CD14-positive monocyte (primary cell): Measurements from ENCODE around the gene TNNT2. TPM values are rescaled to one million over a fixed set of nuclear protein-coding genes. Genes with fewer than 3 reads are reported as not detected.

ENCODE experiments used
- DNase-seq, 3 donors: peaks; one replicate each; pipeline ENCODE4 v3.0.0-alpha.2; 2011 to 2022
- H2AFZ ChIP-seq: 2 replicates; pipeline ENCODE4 v1.6.0; 2012; ENCODE audit warnings: mild to moderate bottlenecking, low read depth, low read length, inconsistent platforms; ENCODE audit not compliant: insufficient read depth, poor library complexity, severe bottlenecking
- H3K27ac ChIP-seq, 2 donors: 1 replicate in 1 of 2; 2 replicates in 1 of 2; pipeline ENCODE4 v1.5.1; 2012 to 2013; ENCODE audit warnings: low read length in 2 of 2, control low read depth in 1 of 2, inconsistent platforms in 1 of 2, low read depth in 1 of 2, mild to moderate bottlenecking in 1 of 2
- H3K27me3 ChIP-seq, 2 donors: one replicate each; pipeline versions ENCODE4 v1.6.0 to v1.6.1; 2011 to 2013; ENCODE audit warnings: low read length in 2 of 2; ENCODE audit not compliant: control insufficient read depth in 2 of 2, insufficient read depth in 2 of 2
- H3K36me3 ChIP-seq, 2 donors: replicated peaks in 1 of 2; 1 replicate in 1 of 2; 2 replicates in 1 of 2; pipeline versions ENCODE4 v1.5.1 to v1.6.1; 2012 to 2013; ENCODE audit warnings: low read length in 2 of 2, control low read depth in 1 of 2, inconsistent platforms in 1 of 2, mild to moderate bottlenecking in 1 of 2; ENCODE audit not compliant: insufficient read depth in 2 of 2, control insufficient read depth in 1 of 2
- H3K4me1 ChIP-seq, 2 donors: 1 replicate in 1 of 2; 2 replicates in 1 of 2; pipeline versions ENCODE4 v1.5.1 to v1.6.1; 2012 to 2013; ENCODE audit warnings: low read length in 2 of 2, control low read depth in 1 of 2, inconsistent platforms in 1 of 2, mild to moderate bottlenecking in 1 of 2, moderate library complexity in 1 of 2; ENCODE audit not compliant: insufficient read depth in 2 of 2, control insufficient read depth in 1 of 2
- H3K4me2 ChIP-seq: replicated peaks from 2 replicates; pipeline ENCODE3; 2012; ENCODE audit warnings: low read length, moderate library complexity, mild to moderate bottlenecking; ENCODE audit not compliant: poor library complexity, severe bottlenecking; ENCODE audit errors: extremely low read depth
- H3K4me3 ChIP-seq, 3 experiments: fragments of 200-600 bp in 1 of 3; sonication (generic) in 1 of 3; replicated peaks in 1 of 3; 1 replicate in 2 of 3; 2 replicates in 1 of 3; pipeline ENCODE4 v1.5.1; 2011 to 2013; ENCODE audit warnings: low read length in 3 of 3, mild to moderate bottlenecking in 3 of 3, control low read depth in 2 of 3, low read depth in 2 of 3, inconsistent platforms in 1 of 3, moderate library complexity in 1 of 3
- H3K79me2 ChIP-seq: 2 replicates; pipeline ENCODE4 v1.6.0; 2012; ENCODE audit warnings: mild to moderate bottlenecking, control low read depth, inconsistent platforms, low read length, moderate library complexity; ENCODE audit not compliant: insufficient read depth
- H3K9ac ChIP-seq: 2 replicates; pipeline ENCODE4 v1.6.0; 2017; ENCODE audit warnings: low read length, mild to moderate bottlenecking; ENCODE audit not compliant: insufficient read depth, poor library complexity, severe bottlenecking
- H3K9me3 ChIP-seq, 2 donors: replicated peaks in 1 of 2; 1 replicate in 1 of 2; 2 replicates in 1 of 2; pipeline versions ENCODE4 v1.5.1 to v1.6.1; 2012 to 2013; ENCODE audit warnings: low read length in 2 of 2, control low read depth in 1 of 2; ENCODE audit not compliant: control insufficient read depth in 1 of 2, insufficient read depth in 1 of 2
- H4K20me1 ChIP-seq: 2 replicates; pipeline ENCODE4 v1.6.0; 2012; ENCODE audit warnings: mild to moderate bottlenecking, low read length, control low read depth, moderate library complexity; ENCODE audit not compliant: insufficient read depth
- H3K27ac Mint-ChIP-seq, 7 donors: one replicate each; pipeline ENCODE4 v1.8.0; 2020; ENCODE audit warnings: mild to moderate bottlenecking in 7 of 7, mixed read lengths in 7 of 7, moderate library complexity in 6 of 7, inconsistent platforms in 2 of 7
- H3K27me3 Mint-ChIP-seq, 3 donors: one replicate each; pipeline ENCODE4 v1.8.0; 2021 to 2022; ENCODE audit warnings: low read depth in 3 of 3, mild to moderate bottlenecking in 3 of 3, mixed read lengths in 3 of 3, moderate library complexity in 3 of 3, inconsistent platforms in 1 of 3
- H3K36me3 Mint-ChIP-seq, 2 donors: one replicate each; pipeline ENCODE4 v1.8.0; 2020; ENCODE audit warnings: mixed read lengths in 2 of 2, inconsistent platforms in 1 of 2, mild to moderate bottlenecking in 1 of 2
- H3K4me1 Mint-ChIP-seq: one replicate; pipeline ENCODE4 v1.8.0; 2020; ENCODE audit warnings: mild to moderate bottlenecking, mixed read lengths
- H3K4me3 Mint-ChIP-seq, 2 donors: one replicate each; pipeline ENCODE4 v1.8.0; 2020; ENCODE audit warnings: mild to moderate bottlenecking in 2 of 2, mixed read lengths in 2 of 2, moderate library complexity in 1 of 2
- H3K9me3 Mint-ChIP-seq, 7 donors: one replicate each; pipeline ENCODE4 v1.8.0; 2020 to 2022; ENCODE audit warnings: mixed read lengths in 7 of 7, mild to moderate bottlenecking in 6 of 7, moderate library complexity in 6 of 7, inconsistent platforms in 2 of 7
- WGBS: methylation state at CpG from one replicate; pipeline ENCODE4 v1.1.5; 2013; ENCODE audit warnings: missing lambda C conversion rate; ENCODE audit not compliant: insufficient coverage; 5-methylcytosine and 5-hydroxymethylcytosine counted together
- intact Hi-C, 2 donors: fragments of 100-400 bp; cut with micrococcal nuclease; formaldehyde crosslinking; loops; one replicate each; pipeline versions ENCODE4 v1.15.0 to v1.15.1; 2023
- polyA plus RNA-seq, 3 donors: library from polyadenylated mRNA; depleted of rRNA in 1 of 3; unstranded in 2 of 3; stranded (reverse) in 1 of 3; fragments of 300-500 nt in 2 of 3; fragments of >200 nt in 1 of 3; fragmentation: Illumina TruSeq in 2 of 3; gene quantifications; 1 replicate in 2 of 3; 2 replicates in 1 of 3; pipeline ENCODE4 v1.2.3, GENCODE V29; 2012 to 2021
- TF ChIP-seq, protein P1 (sequence below): fragments of 200-600 bp; IDR thresholded peaks from one replicate; pipeline ENCODE4 v1.8.0; 2022; ENCODE audit warnings: antibody characterized with exemption, mild to moderate bottlenecking

TNNT2 gene
- polyA plus RNA-seq, 3 donors, result not detected

- H3K4me1 Mint-ChIP-seq, result no peaks in the 10 kb centered on the region
- intact Hi-C loops, result no loop called here
- no peaks in the 10 kb centered on the region for H4K20me1 ChIP-seq
- no peak overlapping the region for H3K27ac Mint-ChIP-seq
- no peaks in the 10 kb centered on the region for H3K36me3 Mint-ChIP-seq
- TF ChIP-seq, protein P1, sequence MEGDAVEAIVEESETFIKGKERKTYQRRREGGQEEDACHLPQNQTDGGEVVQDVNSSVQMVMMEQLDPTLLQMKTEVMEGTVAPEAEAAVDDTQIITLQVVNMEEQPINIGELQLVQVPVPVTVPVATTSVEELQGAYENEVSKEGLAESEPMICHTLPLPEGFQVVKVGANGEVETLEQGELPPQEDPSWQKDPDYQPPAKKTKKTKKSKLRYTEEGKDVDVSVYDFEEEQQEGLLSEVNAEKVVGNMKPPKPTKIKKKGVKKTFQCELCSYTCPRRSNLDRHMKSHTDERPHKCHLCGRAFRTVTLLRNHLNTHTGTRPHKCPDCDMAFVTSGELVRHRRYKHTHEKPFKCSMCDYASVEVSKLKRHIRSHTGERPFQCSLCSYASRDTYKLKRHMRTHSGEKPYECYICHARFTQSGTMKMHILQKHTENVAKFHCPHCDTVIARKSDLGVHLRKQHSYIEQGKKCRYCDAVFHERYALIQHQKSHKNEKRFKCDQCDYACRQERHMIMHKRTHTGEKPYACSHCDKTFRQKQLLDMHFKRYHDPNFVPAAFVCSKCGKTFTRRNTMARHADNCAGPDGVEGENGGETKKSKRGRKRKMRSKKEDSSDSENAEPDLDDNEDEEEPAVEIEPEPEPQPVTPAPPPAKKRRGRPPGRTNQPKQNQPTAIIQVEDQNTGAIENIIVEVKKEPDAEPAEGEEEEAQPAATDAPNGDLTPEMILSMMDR, result no peak
- no peak overlapping the region for H3K9ac ChIP-seq
- no peak overlapping the region for H3K4me3 ChIP-seq
- no peaks in the 10 kb centered on the region for H3K36me3 ChIP-seq
- no peak overlapping the region for H3K27ac ChIP-seq
- H2AFZ ChIP-seq, result no peak overlapping the region
- H3K4me3 Mint-ChIP-seq, result no peak overlapping the region
- DNase-seq, result no peak
- H3K4me1 ChIP-seq, result no peaks in the 10 kb centered on the region
- no peaks in the 10 kb centered on the region for H3K27me3 ChIP-seq
- peaks cover 7 to 13% (median 9%) of the 10 kb centered on the region in 3 donors for H3K27me3 Mint-ChIP-seq
- 96% methylated on average over 2 of the region's 2 CpGs for WGBS
- no peak overlapping the region for H3K4me2 ChIP-seq
- no peaks in the 10 kb centered on the region for H3K79me2 ChIP-seq
- H3K9me3 ChIP-seq, result no peaks in the 10 kb centered on the region
- no peaks in the 10 kb centered on the region for H3K9me3 Mint-ChIP-seq
Observed at GRCh38 chr1:201330541-201330940, 46.9 kb downstream of the TNNT2 start.

DNA sequence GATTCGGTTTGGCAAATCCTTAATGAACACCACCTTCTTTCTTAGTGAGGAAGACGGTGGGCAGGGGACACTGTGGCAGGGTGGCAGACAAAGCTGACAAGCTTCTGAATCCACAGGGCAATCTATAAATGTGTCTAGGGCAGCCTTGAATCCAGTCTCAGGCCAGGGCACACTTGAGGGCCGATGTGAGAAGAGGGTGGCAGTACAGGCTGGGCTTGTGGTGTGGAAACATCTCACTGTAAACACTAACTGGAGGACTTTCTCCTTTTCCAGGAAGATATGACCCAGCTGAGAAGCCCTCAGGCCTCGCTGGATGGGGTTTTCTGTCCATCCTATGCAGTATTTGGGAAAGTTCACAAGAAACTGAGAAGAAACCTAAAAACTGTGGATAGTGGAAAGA lies 47.7 kb downstream of the TNNT2 start:
- H3K27ac ChIP-seq, result no peak overlapping the region
- H3K36me3 ChIP-seq, result no peaks in the 10 kb centered on the region
- no peak overlapping the region for H3K9ac ChIP-seq
- no peaks in the 10 kb centered on the region for H3K27me3 ChIP-seq
- Mint-ChIP-seq H3K36me3 (no peaks in the 10 kb centered on the region), H3K27me3 (peaks cover 7 to 13% (median 9%) of the 10 kb centered on the region in 3 donors), H3K27ac (no peak overlapping the region), H3K4me3 (no peak overlapping the region), H3K4me1 (no peaks in the 10 kb centered on the region), H3K9me3 (no peaks in the 10 kb centered on the region)
- DNase-seq, result no peak
- no peak overlapping the region for H2AFZ ChIP-seq
- no peak overlapping the region for H3K4me3 ChIP-seq
- no peaks in the 10 kb centered on the region for H4K20me1 ChIP-seq
- no peaks in the 10 kb centered on the region for H3K79me2 ChIP-seq
- TF ChIP-seq, protein P1, result no peak
- WGBS, result 67% methylated on average over 1 of the region's 4 CpGs
- H3K9me3 ChIP-seq, result no peaks in the 10 kb centered on the region
- H3K4me1 ChIP-seq, result no peaks in the 10 kb centered on the region
- intact Hi-C loops, result no loop called here
- no peak overlapping the region for H3K4me2 ChIP-seq
